DOHH2 (cell line): ENCODE measurements around the gene NPY4R.
"Not testable (repeated sequence)": the region's sequence is repeated elsewhere in the genome, so short reads cannot be mapped to it uniquely, and the experiment has no call there.

Experiments used
- EZH2phosphoT487 ChIP-seq: fragments of 200-600 bp; sonication (generic); IDR thresholded peaks from 2 replicates; pipeline ENCODE4 v1.6.1; 2017; ENCODE audit warnings: borderline replicate concordance, mild to moderate bottlenecking, antibody characterized with exemption, low read length, moderate library complexity, mixed read lengths
- TF ChIP-seq, protein P1 (sequence below): fragments of 200-600 bp; sonication (generic); IDR thresholded peaks from one replicate; pipeline ENCODE4 v1.5.1; 2014; ENCODE audit warnings: antibody characterized with exemption, mild to moderate bottlenecking, low read depth, low read length; ENCODE audit not compliant: poor library complexity, severe bottlenecking

DNA sequence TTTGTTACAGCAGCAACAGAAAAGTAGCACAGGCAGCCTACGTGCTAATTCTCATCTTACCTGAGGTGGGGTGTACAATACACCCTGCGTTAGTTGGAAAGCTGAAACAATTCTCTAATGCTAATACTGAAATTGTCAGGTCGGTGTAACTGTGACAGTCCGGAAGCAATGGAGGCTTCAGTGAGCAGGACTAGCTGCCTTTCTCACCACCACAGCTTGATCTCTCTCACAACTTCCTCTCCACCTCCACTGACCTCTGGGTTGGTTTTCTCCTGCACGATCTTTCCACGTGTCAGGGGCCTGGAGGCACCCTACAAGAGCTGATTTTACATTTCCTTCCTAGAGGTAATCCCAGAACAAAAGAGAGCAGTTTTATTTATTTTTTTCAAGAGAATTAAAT, 50.5 kb downstream of the NPY4R start:
- TF ChIP-seq, protein P1, sequence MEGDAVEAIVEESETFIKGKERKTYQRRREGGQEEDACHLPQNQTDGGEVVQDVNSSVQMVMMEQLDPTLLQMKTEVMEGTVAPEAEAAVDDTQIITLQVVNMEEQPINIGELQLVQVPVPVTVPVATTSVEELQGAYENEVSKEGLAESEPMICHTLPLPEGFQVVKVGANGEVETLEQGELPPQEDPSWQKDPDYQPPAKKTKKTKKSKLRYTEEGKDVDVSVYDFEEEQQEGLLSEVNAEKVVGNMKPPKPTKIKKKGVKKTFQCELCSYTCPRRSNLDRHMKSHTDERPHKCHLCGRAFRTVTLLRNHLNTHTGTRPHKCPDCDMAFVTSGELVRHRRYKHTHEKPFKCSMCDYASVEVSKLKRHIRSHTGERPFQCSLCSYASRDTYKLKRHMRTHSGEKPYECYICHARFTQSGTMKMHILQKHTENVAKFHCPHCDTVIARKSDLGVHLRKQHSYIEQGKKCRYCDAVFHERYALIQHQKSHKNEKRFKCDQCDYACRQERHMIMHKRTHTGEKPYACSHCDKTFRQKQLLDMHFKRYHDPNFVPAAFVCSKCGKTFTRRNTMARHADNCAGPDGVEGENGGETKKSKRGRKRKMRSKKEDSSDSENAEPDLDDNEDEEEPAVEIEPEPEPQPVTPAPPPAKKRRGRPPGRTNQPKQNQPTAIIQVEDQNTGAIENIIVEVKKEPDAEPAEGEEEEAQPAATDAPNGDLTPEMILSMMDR = not testable (repeated sequence)
- not testable (repeated sequence) for TF ChIP-seq EZH2phosphoT487
